NCI-H2196 (cell line): ENCODE data around the gene NOL9.
A peak's percentile ranks its signal among the peaks of the same experiment; 100 is the strongest.

ENCODE experiments used
- DNase-seq: peaks from one replicate; lab custom pipeline; 2025; ENCODE audit not compliant: unreplicated experiment; lab: John Stamatoyannopoulos, UW

The NOL9 gene

GRCh38 chr1:6591222-6591621, 36.9 kb upstream of the NOL9 start:
- DNase-seq, result no peak

DNA sequence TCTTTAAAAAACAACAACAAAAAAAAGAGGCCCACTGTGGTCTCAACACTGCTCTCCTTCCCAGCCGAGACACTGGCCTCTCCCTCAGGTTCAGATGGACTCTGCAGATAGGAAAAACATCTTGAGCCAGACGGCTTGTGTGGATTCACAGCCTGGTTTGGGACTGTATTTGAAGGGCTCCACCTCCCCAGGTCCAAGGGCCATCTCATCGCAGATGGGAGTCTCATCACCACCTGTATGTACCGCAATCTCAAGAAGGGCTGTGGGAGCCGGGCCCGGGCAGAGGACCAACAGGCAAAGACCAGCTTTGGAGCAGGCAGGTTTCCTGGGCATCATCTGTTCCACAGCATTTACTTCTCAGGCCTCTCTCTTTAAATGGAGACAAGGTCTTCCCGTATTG, 35.7 kb upstream of the NOL9 start:
- DNase-seq, result no peak

- no peak for DNase-seq
These were observed 34.7 kb upstream of the NOL9 start for GRCh38 chr1:6588893-6589520.

GRCh38 chr1:6588128-6588892, 34.0 kb upstream of the NOL9 start:
- DNase-seq, result no peak

DNA sequence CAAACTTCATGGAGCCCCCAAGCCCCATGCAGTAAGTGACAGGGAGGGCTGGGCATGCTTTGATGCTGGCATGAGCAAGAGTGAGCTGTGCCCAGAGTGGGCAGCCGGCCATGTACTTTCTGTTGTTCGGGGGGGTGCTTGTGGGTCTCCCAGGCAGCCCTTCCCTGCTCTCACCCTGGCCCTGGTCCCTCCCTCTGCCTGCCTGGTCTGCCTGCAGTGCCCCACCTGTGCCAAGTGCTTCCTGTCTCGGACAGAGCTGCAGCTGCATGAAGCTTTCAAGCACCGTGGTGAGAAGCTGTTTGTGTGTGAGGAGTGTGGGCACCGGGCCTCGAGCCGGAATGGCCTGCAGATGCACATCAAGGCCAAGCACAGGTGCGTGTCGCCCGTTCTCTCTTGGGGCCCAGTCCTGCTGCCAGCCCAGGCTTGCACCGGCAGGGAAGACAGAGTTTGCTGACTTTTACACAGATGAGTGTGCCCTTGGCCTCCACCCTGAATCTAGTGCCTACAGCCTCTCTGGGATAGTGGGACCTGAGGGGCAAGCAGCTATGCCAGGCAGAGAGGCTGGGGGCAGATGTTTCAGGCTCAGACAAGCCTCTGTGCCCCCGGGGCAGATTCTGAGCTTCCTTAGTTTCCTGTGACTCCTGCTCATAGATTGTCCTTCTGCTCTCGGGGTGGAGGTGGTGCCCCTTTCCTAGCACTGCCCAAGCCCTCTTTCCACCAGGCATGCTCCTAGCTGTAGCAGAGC, 33.1 kb upstream of the NOL9 start:
- DNase-seq, result peak; percentile 86

DNA sequence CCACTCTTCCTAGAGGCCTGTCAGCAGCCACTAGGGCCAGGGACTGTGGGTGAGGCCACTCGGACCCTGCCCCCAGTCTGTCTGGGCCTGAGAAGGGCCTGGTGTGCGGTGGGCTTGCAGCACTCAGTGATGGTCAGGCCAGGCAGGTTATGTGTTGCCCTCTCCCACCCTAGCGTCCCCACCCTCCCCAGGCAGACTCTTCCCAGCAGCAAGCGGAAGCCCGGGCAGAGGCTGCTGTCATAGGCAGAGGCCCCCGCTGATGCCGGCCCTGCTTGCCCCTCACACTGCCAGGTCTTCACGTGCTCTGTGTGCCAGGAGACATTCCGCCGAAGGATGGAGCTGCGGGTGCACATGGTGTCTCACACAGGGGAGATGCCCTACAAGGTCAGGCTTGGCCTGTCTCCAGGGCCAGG, 32.1 kb upstream of the NOL9 start:
- DNase-seq, result no peak

- DNase-seq, result no peak
These were observed 31.5 kb upstream of the NOL9 start for GRCh38 chr1:6585841-6586240.

- DNase-seq, result no peak
These were observed 30.9 kb upstream of the NOL9 start for GRCh38 chr1:6585081-6585722.

DNA sequence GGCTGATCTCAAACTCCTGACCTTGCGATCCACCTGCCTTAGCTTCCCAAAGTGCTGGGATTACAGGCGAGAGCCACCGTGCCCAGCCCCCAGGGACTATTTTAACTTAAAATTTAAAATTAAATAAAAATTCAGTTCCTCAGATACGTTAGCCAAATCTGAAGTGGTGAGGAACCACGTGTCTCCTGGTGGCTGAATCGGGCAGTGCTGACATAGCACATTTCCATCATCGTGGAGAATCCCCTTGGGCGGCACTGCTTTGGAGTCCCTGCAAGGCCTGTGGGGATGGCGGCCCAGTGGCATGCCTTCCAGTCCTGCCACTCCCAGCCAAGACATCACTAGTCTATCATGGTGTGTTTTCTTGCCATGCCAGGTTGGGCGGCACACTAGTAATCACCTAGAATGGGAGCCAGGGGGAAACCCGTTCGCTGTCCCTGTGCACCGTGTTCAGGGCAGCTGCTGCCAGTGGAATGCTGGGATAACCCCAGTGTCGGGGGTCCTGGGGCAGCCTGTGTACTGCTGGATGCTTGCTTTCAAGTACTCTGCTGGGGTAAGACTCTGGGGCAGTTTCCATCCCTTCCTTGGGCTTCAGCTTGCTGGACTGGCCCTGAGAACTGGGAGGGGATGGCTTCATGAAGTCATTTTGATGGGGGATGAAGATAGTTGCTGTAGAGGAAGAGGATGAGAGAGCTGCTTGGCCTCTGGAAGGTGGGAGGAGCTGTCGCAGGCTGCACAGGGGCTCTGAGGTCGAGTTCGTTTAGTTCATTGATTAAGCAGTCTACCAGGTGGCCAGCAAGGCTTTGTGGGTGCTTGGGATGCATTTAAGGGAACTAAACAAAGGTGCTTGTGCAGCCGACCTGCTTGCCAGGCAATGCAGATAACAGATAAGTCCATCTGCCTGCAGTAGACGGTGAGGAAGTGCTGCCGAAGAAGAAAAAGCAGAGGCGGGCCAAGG, 30.1 kb upstream of the NOL9 start:
- no peak for DNase-seq

DNA sequence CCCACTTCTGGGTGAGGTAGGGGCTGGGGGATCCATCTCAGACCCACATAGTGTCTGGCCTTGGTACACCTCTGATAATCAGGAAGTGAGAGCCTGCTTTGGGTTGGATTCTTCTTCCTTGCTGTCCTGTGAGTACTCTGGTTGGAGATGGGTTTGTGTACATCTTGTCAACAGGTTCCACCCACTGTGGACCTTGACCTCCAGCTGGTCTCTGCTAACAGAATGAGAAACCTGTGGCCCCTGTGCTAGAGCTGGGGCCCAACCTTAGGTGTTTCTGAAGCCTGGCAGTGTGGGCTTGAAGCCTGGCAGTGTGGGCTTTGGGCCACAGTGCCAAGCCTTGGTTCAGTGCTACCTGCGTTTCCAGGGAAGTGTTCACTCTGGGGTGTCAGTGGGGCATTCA, 28.1 kb upstream of the NOL9 start:
- no peak for DNase-seq

DNA sequence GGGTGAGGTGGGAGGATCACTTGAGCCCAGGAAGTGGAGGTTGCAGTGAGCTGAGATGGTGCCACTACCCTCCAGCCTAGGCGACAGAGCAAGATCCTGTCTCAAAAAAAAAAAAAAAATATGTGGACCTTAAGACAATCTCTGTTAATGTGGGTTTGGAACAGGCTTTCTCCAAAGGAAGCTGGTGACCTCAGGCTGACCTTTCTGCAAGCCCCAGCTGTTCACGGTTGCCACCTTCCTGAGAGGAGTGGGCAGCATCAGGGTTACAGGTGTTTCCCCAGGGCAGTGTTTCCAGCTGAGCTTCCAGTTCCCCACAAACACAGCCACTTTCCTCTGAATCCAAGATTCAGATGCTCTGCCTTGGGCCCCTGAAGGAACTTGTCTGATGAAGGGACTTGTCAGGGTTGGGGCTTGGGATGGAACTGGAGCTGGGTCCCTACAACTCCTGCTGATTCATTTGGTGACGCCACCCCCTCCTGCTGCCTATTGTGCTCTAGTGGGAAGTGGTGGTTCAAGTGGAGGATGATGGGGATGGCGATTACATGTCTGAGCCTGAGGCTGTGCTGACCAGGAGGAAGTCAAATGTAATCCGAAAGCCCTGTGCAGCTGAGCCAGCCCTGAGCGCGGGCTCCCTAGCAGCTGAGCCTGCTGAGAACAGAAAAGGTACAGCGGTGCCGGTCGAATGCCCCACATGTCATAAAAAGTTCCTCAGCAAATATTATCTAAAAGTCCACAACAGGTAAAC, 27.4 kb upstream of the NOL9 start:
- peak; percentile 48 for DNase-seq

GRCh38 chr1:6580593-6581409, 26.5 kb upstream of the NOL9 start:
- DNase-seq, result no peak

GRCh38 chr1:6580119-6580592, 25.8 kb upstream of the NOL9 start:
- no peak for DNase-seq

- DNase-seq, result peak; percentile 100
These were observed 25.2 kb upstream of the NOL9 start, which contains the start of gene ZBTB48 for GRCh38 chr1:6579374-6580118. Gene ZBTB48 (plus strand): TSS chr1:6579994. CDS start chr1:6580610, 616 bp downstream.

GRCh38 chr1:6578624-6579373, 24.5 kb upstream of the NOL9 start:
- no peak for DNase-seq

GRCh38 chr1:6577831-6578525, 23.7 kb upstream of the NOL9 start:
- DNase-seq, result no peak

DNA sequence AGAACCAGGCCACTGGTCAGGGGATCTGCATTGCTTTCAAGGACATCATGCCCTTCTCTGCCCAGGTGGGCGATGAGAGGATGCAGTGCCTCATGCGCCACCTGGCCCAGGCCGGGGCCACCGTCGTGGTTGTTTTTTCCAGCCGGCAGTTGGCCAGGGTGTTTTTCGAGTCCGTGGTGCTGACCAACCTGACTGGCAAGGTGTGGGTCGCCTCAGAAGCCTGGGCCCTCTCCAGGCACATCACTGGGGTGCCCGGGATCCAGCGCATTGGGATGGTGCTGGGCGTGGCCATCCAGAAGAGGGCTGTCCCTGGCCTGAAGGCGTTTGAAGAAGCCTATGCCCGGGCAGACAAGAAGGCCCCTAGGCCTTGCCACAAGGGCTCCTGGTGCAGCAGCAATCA, 20.5 kb upstream of the NOL9 start:
- DNase-seq, result no peak
